ENCODE results near the gene AIP. TPM values are rescaled to one million over a fixed set of nuclear protein-coding genes. Genes with fewer than 3 reads are reported as not detected.

Gene AIP
- polyA plus RNA-seq, 3 donors = 76.7 to 132 (median 99.3) TPM

DNA sequence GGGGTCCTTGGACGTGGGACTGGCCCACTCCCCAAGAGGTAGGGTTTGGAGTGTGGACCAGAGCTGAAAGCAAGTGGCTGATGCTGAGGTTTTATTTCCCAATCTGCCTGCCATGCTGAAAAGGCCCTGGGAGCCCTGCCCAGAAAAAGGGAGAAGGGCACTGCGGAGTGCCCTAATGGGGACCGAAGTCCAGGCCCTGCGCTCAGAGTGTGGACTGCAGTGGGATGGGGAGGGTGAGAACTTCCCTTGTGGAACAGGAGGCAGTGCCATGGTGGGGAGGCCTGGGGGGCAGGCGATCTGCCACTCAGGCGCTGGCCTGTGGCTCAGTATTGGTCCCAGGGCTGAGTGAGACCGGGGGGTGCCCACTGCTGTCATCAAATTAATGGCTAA lies 34.6 kb upstream of the AIP start:
- Histone ChIP-seq H3K79me2 (ENCODE audit: insufficient read depth, low read length) (no peaks in the 10 kb centered on the region), H3K4me3 (replicated peaks in 1 of 3; ENCODE audit: low read depth in 2 of 3, low read length in 3 of 3) (no peak overlapping the region), H3K27ac (ENCODE audit: low read depth in 1 of 2, low read length in 2 of 2) (no peak overlapping the region), H4K20me1 (ENCODE audit: insufficient read depth, low read length) (no peaks in the 10 kb centered on the region), H3K4me2 (replicated peaks; ENCODE audit: extremely low read depth, low read length, poor library complexity, severe bottlenecking) (no peak overlapping the region), H3K9me3 (replicated peaks in 1 of 2; ENCODE audit: control insufficient read depth in 1 of 2, insufficient read depth in 1 of 2, low read length in 2 of 2) (no peaks in the 10 kb centered on the region), H2AFZ (ENCODE audit: insufficient read depth, low read depth, low read length, poor library complexity, severe bottlenecking) (no peak overlapping the region), H3K4me1 (ENCODE audit: control insufficient read depth in 1 of 2, insufficient read depth in 2 of 2, low read length in 2 of 2) (peaks cover 38 to 56% of the 10 kb centered on the region in 2 donors), H3K9ac (ENCODE audit: insufficient read depth, low read length, poor library complexity, severe bottlenecking) (no peak overlapping the region), H3K27me3 (ENCODE audit: control insufficient read depth in 2 of 2, insufficient read depth in 2 of 2, low read length in 2 of 2) (no peaks in the 10 kb centered on the region), H3K36me3 (replicated peaks in 1 of 2; ENCODE audit: control insufficient read depth in 1 of 2, insufficient read depth in 2 of 2, low read length in 2 of 2) (no peaks in the 10 kb centered on the region)
- no peak for DNase-seq
- intact Hi-C loops (cut with micrococcal nuclease) = no loop called here
- 96% methylated on average over 5 of the region's 7 CpGs for WGBS (ENCODE audit: insufficient coverage)
- no peaks in the 10 kb centered on the region for H3K9me3 Mint-ChIP-seq
- H3K27ac Mint-ChIP-seq = no peak overlapping the region
- TF ChIP-seq, protein P1, sequence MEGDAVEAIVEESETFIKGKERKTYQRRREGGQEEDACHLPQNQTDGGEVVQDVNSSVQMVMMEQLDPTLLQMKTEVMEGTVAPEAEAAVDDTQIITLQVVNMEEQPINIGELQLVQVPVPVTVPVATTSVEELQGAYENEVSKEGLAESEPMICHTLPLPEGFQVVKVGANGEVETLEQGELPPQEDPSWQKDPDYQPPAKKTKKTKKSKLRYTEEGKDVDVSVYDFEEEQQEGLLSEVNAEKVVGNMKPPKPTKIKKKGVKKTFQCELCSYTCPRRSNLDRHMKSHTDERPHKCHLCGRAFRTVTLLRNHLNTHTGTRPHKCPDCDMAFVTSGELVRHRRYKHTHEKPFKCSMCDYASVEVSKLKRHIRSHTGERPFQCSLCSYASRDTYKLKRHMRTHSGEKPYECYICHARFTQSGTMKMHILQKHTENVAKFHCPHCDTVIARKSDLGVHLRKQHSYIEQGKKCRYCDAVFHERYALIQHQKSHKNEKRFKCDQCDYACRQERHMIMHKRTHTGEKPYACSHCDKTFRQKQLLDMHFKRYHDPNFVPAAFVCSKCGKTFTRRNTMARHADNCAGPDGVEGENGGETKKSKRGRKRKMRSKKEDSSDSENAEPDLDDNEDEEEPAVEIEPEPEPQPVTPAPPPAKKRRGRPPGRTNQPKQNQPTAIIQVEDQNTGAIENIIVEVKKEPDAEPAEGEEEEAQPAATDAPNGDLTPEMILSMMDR (IDR thresholded peaks at IDR 0.05) = no peak
- H3K4me1 Mint-ChIP-seq = peaks cover 41% of the 10 kb centered on the region
- H3K4me3 Mint-ChIP-seq = no peak overlapping the region
- peaks cover 3% of the 10 kb centered on the region in 2 donors for H3K36me3 Mint-ChIP-seq
- H3K27me3 Mint-ChIP-seq (ENCODE audit: low read depth in 3 of 3) = peaks cover 3 to 4% (median 3%) of the 10 kb centered on the region in 3 donors

DNA sequence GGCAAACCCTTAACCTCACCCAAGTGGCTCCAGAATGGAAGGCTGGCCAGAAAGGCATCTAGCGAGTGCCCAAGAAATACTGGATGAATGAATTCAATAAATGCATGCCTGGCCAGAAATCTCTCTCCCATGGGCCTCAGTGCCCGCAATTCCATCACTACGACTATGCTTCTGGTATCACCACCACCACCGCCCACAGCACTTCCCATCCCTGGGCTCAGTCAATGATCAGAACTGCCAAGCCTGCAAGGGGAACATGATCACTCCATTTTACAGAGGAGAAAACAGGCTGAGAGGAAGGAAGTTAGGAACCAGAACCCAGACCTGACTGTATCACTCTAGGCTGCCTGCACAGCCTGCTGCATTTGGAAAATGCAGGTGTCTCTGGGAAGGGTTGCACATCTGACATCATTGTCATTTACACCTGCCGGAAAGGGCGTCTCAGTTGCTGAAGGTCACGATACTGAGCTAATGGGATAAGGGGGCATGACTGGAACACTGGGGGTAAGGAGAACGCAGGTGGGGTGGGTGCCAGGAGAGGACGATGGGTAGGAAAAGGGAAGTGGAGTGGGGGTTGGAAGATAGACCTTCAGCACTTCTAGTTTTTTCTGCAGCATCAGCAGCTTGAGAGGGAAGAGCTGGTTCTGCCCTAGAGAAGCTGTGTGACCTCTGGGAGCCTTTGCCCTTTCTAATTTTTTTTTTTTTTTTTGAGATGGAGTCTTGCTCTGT lies 33.5 kb upstream of the AIP start:
- Histone ChIP-seq H3K4me2 (replicated peaks; ENCODE audit: extremely low read depth, low read length, poor library complexity, severe bottlenecking) (peak overlapping the region; percentile 40), H3K79me2 (ENCODE audit: insufficient read depth, low read length) (no peaks in the 10 kb centered on the region), H3K9me3 (replicated peaks in 1 of 2; ENCODE audit: control insufficient read depth in 1 of 2, insufficient read depth in 1 of 2, low read length in 2 of 2) (no peaks in the 10 kb centered on the region), H3K4me1 (ENCODE audit: control insufficient read depth in 1 of 2, insufficient read depth in 2 of 2, low read length in 2 of 2) (peaks cover 32 to 49% of the 10 kb centered on the region in 2 donors), H3K4me3 (replicated peaks in 1 of 3; ENCODE audit: low read depth in 2 of 3, low read length in 3 of 3) (no peak overlapping the region), H3K27ac (ENCODE audit: low read depth in 1 of 2, low read length in 2 of 2) (peak overlapping the region; percentile 24 to 42), H3K36me3 (replicated peaks in 1 of 2; ENCODE audit: control insufficient read depth in 1 of 2, insufficient read depth in 2 of 2, low read length in 2 of 2) (no peaks in the 10 kb centered on the region), H4K20me1 (ENCODE audit: insufficient read depth, low read length) (no peaks in the 10 kb centered on the region), H3K27me3 (ENCODE audit: control insufficient read depth in 2 of 2, insufficient read depth in 2 of 2, low read length in 2 of 2) (no peaks in the 10 kb centered on the region), H2AFZ (ENCODE audit: insufficient read depth, low read depth, low read length, poor library complexity, severe bottlenecking) (no peak overlapping the region), H3K9ac (ENCODE audit: insufficient read depth, low read length, poor library complexity, severe bottlenecking) (no peak overlapping the region)
- Mint-ChIP-seq H3K9me3 (no peaks in the 10 kb centered on the region), H3K36me3 (peaks cover 3% of the 10 kb centered on the region in 2 donors), H3K27ac (peak overlapping the region; percentile 12 to 86 (median 80)), H3K27me3 (ENCODE audit: low read depth in 3 of 3) (peaks cover 3 to 4% (median 3%) of the 10 kb centered on the region in 3 donors), H3K4me3 (peak overlapping the region in 1 of 2 donors; percentile 43), H3K4me1 (peaks cover 36% of the 10 kb centered on the region)
- peak; percentile 42 to 63 (median 47) for DNase-seq
- intact Hi-C loops (cut with micrococcal nuclease) = no loop called here
- TF ChIP-seq, protein P1 (IDR thresholded peaks at IDR 0.05) = no peak
- 54% methylated on average over 7 of the region's 9 CpGs for WGBS (ENCODE audit: insufficient coverage)
